HG03103 (cell line): ENCODE data around the gene SH2D7.

ENCODE experiments used
- ATAC-seq: cut with Tn5 transposase; IDR thresholded peaks from one replicate; pipeline ENCODE4 v1.9.1; 2021; ENCODE audit warnings: low read depth; ENCODE audit not compliant: unreplicated experiment

SH2D7 gene

DNA sequence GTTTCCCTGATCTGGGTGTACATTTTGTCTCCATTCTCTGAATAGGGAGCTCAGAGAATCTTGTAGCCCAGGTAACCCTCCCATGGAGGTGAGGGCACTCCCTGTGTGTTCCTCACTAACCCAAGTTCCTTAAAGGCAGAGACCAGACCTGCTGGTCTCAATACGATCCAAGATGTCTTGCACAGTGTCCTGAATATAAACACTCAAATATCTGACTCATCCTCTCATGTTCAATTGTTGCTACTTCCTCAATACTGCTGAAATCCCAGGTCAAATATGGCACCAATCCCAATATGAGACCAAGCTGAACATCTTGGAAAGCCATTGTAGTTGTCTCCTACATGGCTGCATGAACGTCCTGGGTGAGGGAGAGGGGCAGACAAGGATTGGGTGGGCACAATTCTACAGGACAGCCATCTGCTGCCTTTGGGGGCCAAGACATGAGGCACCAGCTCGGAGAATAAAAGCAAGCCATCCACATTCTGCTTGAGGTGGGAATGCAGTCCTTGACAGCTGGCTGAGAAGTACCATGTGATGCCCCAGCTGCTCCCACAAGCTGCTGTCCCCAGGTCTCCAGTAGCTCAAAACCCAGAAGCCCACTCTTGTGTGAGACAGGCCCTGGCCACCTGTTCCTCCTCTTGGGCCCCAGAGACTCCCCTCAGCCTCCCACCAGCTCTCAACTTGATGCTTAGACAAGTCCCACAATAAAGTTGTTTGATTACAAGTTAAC, 33.1 kb upstream of the SH2D7 start:
- ATAC-seq = no peak

DNA sequence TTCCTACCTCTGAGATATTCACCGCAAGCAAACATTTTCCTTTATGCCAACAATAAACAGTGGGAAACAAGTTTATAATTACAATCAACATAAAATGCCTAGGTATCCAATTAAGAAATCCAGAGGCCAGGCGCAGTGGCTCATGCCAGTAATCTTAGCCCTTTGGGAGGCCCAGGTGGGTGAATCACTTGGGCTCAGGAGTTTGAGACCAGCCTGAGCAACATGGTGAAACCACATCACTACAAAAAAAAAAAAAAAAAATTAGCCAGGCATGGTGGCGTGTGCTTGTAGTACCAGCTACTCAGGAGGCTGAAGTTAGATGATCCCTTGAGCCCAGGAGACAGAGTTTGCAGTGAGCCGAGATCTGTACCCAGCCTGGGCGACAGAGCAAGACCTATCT, 32.1 kb upstream of the SH2D7 start:
- ATAC-seq = no peak

DNA sequence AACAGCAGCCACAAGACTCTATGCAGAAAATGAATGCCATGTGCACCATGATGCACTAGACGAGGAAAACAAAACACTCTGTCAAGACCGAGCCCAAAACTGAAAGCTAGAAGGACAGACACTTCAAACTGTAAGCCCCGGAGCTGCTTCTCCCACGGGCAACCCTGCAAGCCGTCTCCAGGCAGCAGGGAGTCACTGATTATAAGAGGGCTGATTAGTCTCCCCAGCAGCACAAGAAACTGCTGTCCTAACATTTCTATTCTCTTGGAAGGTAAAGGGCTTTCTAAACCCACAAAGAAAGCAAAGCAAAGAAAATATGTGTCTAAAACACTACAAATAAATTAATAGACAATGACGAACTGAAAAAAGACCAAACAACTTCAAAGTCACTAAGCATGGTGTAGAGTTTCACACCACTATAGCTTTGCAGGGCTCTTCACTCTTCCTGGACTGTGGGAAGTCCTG, 30.4 kb upstream of the SH2D7 start:
- no peak for ATAC-seq

DNA sequence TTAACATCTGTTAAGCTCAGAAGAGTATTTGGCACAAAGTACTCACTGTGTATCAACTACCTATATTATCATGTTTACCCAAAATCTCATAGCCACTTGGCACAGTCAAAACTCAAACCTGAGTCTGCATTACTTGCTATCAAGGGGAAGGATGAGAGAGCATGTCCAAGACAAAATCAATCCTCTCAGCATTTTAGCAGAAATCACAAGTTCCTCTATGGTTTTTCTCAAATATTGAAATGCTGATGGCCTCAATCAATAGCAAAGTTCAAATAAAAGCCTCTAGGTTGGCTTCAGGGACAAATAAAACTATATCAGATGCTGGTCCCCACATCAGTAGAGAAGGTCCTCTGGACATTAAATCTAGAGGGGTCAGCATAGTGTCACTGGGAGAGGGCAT, 29.1 kb upstream of the SH2D7 start:
- ATAC-seq = no peak

DNA sequence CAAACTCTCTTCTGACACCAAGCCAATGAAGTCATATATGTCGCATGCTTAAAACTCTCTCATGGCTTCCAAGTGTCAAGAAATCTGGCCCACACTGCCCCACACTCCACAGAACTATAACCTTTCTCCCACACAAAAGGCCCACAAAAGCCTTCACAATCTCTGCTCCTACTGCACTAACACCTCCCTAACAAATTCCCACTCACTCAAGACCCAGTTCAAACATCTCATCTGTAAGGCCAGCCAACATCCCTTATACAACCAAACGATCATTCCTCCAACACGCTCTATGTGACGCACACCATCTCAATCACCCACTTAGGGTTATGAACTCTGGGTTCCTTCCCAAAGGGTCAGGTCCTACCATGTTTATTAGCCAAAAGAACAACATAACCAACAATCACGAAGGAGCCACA, 28.4 kb upstream of the SH2D7 start:
- no peak for ATAC-seq

DNA sequence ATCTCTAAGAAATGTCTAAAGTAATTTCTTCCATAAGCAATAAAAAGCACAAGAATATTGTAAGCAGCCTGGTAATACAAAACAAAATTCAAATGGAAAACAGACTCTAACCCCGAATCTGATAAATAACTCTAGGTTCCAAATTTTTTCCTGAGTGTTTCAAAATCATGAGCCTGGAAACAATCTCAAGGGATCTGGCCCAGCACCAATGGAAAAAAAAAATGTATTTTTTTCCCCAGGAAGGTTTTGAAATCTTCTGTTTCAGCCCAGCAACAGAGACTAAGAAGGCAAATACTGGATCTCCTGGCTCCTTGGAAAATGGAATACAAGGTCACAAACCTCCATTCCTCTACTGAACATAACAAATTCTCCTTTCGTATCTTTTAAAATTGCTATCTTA, 27.8 kb upstream of the SH2D7 start:
- no peak for ATAC-seq

DNA sequence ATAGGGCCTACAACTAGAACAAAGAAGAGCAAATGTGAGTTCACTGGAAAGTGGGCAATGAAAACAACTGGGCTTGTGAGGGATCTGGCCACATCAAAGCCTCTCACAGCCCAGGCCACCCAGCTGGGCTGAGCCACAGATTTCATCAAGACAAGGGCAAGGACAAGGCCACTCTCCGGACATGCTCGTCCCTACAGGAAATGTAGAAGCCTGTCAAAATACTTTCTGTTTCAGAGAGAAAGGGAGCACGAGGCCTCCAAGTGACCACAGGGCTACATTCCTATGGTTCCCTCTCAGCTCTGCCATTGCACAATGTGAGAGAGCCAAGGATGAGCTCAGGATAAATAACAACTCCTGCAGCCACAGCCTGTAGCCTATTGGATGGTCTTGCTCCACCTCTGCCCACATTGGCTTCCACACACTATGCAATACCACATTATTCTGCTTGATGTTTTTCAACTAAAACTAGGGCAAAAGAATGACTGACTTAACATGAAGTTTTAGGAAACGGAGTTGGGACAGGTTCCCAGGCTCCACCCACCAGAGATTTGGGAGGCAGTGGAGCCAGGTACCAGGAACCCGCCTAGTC, 27.0 kb upstream of the SH2D7 start:
- ATAC-seq = no peak

DNA sequence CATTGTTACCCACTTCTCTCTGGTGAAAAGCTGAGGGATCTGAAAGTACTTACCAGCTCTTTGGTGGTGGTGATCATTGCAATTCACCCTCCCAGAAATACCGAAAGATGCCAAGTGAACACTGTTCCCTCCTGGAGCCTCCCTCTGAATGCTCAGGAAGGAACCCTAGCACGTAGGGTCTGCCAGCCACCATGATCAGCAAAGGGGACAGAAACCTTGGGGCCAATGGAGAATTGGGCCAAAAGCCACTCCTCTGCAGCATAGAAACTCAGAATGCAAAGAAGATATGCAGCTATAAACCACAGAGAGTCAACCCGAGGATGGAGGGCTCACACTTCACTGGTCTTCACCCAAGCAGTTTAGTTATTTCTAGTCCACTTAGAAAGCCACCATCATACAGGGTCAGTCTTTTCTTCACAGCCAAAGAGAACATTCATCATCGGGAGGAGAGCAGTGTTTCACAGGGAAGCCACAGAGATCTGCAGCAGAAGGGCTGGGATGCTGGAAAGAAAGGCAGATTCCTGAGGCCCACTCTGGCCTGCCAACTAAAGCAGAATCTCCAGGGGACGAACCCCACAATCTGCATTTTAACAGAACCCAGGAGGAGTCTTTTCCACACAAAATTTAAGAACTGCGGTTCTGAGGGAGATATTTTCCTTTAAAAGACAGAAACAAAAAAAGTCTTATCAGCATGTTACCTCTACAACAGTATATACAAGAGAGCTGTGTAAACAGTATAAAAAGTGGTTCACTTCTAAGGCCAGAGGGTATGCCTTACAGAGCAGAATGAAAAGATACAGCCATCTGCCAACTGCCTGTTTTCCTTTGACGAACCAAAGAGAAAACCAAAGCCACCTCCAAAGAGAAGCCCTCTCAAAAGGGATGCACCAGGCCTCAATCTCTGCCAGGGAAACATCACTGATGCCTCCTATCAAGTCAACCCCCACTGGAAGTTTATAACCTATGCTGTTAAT, 26.1 kb upstream of the SH2D7 start:
- ATAC-seq = no peak

DNA sequence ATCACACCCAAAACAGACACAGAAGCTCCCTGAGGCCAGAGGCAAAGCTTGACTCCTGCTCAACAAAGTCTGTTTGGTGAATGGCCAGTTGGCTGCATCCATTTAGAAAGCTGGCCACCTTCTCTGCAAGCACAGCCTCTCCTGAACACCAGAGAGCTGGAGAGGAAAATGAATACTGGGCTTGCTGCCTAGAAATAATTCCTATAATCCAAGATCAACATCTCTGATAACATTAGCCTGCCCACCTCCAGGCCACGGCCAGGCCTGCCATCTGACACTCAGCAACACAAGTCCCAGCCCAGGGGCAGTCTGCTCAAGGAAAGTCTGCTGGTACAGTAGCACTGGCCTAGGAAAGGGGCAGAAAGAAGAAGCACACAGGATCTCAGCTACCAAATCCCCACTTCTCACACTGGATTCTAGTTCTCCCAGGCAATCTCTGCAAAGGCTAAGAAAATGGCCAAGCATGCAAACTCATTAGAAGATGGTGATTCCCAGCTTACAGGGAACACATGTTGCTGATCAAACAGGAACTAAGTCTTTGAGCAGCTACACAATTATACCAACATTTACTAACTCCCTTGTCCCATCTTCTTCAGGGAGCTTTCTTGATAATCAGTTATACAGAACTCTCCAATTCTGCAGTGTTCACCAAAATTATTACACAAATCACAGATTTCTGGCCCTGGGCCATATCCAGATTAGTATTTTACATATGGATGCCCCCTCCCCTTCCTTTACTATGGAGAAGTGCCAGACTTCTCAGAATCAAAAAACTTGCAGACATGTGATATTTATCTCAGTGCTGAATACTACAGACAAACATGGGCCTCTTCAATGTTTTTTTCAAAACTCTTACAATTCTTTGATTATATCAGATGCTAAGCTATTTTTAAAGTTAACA, 24.8 kb upstream of the SH2D7 start:
- ATAC-seq = no peak

DNA sequence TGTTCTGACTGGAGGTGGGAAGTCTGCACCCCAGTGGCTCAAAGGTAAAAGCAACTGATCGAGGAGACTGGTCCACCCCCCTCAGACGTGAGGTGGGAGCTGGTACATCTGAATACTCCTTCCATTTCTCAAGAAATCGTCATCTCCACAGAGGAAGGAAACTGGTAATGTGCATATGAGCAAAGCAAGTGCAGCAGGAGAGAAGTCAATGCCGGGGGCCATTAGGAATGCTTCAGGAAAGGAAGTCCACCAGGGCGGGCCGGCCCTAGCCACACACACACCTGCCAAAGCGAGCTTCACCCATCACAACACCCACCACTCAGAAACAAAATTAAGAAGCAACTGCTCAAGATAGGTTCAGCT, 23.3 kb upstream of the SH2D7 start:
- ATAC-seq = no peak

DNA sequence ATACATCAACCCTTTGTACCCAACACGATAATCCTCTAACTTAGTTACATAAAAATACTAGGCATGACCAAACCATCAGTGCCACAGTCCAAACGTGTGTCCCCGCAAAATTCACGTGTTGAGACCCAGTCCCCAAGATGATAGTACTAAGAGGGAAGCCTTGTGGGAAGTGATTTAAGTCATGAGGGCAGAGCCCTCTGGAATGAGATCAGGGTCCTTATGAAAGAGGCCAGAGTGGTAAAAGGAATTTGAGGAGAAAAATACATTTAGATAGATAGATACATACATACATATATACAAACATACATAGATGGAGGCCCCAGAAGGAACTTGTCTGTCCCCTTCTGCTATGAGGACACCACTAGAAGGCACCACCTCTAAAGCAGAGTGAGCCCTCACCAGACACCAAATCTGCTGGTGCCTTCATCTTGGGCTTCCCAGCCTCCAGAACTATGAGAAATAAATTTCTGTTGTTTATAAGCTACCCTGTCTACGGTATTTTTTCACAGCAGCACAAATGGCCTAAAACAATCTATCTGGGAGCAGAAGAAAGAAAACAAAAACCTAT, 22.8 kb upstream of the SH2D7 start:
- no peak for ATAC-seq

DNA sequence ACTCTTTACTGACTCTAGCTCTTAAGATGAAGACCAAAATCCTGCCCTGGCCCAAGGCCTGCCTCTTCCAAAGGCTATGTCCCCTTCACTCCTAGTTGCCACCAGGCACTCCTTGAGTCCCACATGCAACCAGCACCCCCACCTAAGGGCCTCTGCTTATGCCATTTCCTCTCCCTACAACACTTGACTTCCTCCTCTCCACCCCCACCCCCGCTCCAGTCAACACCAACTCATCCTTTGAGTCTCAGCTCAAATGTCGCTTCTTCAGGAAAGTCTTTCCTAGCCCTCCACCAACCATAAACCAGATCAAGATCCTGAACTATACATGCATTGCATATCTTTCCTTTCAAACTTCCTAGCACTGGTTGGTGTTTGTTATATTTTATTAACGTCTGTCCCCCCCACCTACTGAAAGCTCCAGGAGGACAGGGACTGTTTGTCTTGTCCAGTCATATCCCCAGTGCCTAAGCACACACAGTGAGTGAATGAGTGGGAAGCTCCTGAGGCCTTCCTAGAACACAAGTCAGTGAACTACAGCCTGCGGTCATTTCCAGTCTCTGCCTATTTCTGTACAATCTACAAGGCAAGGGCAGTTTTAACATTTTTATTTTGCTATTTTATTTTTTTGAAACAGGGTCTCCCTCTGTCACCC, 22.2 kb upstream of the SH2D7 start:
- ATAC-seq = no peak

DNA sequence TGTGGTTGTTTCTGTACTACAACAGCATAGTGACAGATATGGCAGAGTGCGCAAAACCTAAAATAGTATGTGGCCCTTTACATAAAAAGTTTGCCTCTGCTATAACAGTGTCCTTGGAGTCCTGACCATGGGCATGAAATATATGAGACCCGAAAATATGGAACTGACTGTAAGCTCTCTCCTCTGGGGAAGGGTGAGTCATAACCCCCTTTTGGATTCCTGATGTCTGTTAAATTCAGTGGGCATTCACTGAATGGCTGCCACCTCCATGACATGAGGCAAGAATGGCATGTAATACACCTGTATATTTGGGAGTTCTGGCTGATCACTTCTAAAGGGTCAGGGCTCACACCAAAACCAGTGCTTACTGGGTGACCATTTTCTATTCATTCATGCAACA, 21.0 kb upstream of the SH2D7 start:
- ATAC-seq = no peak

DNA sequence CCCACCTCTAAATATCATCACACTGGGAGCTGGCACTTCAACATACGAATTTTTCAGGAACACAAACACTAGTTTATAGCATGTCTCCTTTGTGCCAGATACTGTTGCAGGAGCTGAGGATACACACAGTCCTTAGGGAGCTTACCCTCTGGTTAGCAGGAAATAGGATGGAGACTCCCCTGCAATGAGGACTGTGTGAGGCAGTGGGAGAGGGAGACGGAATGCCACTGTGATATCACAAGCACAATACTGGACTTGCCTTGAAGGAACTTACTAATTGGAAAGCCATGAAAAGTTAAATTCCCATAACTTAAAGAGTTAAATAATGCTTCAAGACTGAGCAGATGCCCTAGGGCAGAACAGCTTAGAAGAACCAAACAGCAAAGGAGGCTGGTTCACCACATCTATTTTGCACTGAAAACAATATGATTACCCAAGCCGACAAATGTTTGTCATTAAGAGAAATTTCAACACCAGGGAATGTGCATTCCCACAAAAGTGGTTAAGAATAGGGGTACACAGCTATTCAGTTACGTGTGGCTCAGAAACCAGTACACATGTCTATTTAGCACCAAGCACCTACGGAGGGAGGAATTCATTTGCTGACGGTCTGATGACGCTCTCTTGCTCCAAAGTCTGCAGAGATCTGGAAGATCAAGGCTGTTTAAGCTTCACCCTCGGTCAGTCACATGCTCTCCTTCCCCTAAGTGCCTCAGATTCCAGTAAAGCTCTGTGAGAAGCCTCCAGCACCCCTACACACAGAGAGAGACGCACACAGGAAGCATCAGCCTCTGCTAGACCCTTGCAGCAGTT, 20.1 kb upstream of the SH2D7 start:
- no peak for ATAC-seq

DNA sequence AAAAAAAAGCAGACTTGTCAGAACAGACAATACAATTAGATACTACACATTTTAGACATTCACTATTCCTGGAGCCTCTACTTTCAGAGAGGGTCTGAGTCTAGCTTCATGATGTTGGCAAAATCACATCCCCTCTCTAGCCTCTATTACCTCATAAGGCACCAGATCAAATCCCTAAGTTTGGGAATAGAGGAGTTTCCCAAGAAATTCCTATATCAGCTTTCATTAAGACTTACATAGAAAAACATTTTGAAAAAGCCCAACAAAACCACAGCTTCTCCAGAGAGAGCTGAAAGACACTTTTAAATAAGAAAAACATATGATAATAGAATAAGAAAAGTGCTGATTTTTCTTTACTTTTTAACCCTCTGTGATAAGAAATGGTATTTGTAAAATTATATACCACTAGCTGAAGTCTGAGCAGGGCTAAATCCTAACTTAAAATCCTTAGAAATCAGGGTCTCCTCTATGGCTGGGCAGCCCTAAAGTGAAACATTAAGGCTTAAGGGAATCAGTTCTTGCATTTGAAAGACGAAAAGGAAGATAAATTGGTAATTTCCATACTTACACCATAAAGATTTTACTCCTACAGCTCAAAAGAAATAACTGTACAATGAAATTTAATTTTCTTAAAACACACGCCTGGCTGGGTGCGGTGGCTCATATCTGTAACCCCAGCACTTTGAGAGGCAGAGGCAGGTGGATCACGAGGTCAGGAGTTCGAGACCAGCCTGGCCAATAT, 19.1 kb upstream of the SH2D7 start:
- ATAC-seq = no peak

DNA sequence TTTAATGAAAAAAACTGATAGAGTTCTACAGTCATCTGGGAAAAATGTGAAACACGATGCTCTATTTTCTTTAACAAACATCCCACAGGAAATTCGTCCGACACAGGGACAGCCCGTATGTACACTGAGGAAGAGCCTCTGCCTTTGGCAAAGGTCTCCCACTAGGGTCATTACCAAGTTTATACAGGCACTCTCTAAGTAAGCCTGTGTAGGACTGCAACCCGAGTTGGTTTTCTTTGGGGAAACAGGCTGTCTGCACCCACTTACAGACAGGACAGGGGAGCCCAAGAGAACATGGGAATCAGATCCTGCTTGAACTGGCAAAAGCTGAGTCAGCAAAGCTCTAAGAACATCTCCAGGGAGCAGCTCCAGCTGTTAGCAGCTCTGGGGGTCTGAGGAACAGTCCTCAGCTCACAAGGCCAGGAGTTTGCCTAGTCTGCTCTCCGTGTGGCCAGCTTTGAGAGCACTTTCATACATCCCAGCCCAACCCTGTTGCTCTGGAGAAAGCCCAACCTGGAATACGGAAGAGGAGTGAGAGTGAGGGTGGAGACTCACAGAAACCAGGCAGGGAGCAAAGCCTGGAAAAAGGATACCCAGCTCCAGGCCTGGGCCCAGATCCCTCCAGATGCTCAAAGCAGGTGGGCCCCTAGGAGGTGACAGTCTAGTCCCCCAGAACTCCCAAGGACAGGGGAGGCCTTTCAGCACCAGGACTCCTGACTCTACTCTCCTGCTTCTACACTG, 16.7 kb upstream of the SH2D7 start:
- no peak for ATAC-seq

DNA sequence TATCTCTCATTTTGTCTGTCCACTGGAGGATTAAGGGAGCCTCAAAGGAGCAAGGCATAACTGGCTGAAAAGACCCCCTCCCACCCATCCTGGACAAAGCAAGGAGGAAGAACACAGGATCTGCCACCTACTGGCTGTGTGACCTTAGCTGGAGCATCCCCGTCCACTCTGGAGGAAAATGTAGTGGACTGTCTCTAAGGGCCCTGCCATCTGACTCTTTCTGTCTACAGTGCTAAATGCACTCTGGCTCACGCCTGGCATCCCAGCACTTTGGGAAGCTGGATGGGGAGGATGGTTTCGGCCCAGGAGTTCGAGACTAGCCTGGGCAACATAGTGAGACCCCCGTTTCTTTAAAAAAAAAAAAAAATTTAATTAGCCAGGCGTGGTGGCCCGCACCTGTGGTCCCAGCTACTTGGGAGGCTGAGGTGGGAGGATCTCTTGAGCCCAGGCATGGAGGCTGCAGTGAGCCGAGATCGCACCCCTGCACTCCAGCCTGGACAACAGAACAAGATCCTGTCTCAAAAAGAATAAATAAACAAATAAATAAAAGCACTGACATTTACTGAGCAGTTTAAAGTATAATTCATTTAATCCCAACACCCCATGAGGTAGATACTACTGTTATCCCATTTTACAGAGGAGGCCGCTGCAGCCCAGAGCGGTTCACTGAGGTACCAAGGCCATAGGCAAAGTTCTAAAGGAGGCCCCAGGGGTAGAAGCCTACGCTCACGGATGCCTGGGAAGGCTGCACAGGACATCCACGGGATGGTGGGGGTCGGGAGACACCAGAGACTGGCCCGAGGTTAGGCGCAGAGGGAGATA, 15.9 kb upstream of the SH2D7 start:
- ATAC-seq = no peak
